Thymus (tissue), 11 donors: ENCODE results near the gene C19orf25. TPM values are rescaled to one million over a fixed set of nuclear protein-coding genes. Genes with fewer than 3 reads are reported as not detected.
"Not testable (repeated sequence)": the region's sequence is repeated elsewhere in the genome, so short reads cannot be mapped to it uniquely, and the experiment has no call there.

Experiments
- DNase-seq, 9 donors: peaks; one replicate each; pipeline ENCODE4 v3.0.0-alpha.2; 2013; ENCODE audit warnings: low spot score in 9 of 9, low read depth in 6 of 9, missing footprints in 1 of 9
- H3K27ac ChIP-seq, 2 donors: one replicate each; pipeline ENCODE4 v1.5.1; 2013; ENCODE audit warnings: control low read depth in 1 of 2, low read depth in 1 of 2, low read length in 1 of 2, mild to moderate bottlenecking in 1 of 2, moderate library complexity in 1 of 2
- H3K27me3 ChIP-seq, 2 donors: one replicate each; pipeline ENCODE4 v1.5.1; 2013; ENCODE audit warnings: low read length in 1 of 2; ENCODE audit not compliant: control insufficient read depth in 2 of 2, insufficient read depth in 1 of 2
- H3K36me3 ChIP-seq, 2 donors: one replicate each; pipeline ENCODE4 v1.5.1; 2013; ENCODE audit warnings: low read length in 1 of 2, mild to moderate bottlenecking in 1 of 2, moderate library complexity in 1 of 2; ENCODE audit not compliant: control insufficient read depth in 2 of 2, insufficient read depth in 2 of 2
- H3K4me1 ChIP-seq, 2 donors: one replicate each; pipeline ENCODE4 v1.5.1; 2013; ENCODE audit warnings: low read length in 2 of 2; ENCODE audit not compliant: control insufficient read depth in 2 of 2, insufficient read depth in 2 of 2
- H3K4me3 ChIP-seq, 2 donors: one replicate each; pipeline ENCODE4 v1.5.1; 2013; ENCODE audit warnings: low read length in 2 of 2, control low read depth in 1 of 2, mild to moderate bottlenecking in 1 of 2
- H3K9me3 ChIP-seq, 2 donors: one replicate each; pipeline ENCODE4 v1.5.1; 2013; ENCODE audit warnings: low read length in 1 of 2, mild to moderate bottlenecking in 1 of 2; ENCODE audit not compliant: control insufficient read depth in 2 of 2, insufficient read depth in 1 of 2
- WGBS: extraction: QIAGEN DNeasy Blood & Tissue Kit; methylation state at CpG from one replicate; pipeline ENCODE4 v1.1.7; 2013; 5-methylcytosine and 5-hydroxymethylcytosine counted together
- polyA plus RNA-seq: library from polyadenylated mRNA; stranded (reverse); fragments of 200-250 nt; gene quantifications from one replicate; pipeline ENCODE4 v1.2.3, GENCODE V29; 2013
- total RNA-seq: library from RNA; stranded (reverse); fragments of 120-200 nt; gene quantifications from one replicate; pipeline ENCODE4 v1.2.4, GENCODE V29; 2013
- donor health status: healthy.

Gene C19orf25
- total and polyA plus RNA-seq, 2 donors, result 22.8 to 38.1 TPM

DNA sequence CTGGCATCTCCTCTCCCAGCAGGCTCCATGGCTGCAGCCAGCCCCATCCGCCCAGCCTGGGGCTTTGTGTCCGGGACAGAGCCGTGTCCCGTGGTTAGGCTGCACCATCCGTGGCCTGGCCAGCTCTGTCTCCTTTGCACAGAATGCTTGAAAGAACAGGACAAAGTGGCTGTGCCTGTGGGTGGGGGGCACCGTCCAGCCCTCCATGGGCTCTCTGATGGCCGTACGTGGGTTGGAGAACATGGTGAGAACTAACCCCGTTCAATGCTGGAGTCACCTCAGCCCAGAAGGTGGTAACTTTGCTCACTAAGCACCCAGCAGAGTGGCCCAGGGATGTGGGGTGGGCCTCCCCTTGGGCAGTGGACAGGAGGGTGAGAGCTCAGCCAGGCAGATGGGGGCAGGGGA lies 38.0 kb downstream of the C19orf25 start:
- no peak for DNase-seq
- Histone ChIP-seq H3K4me3 (no peak overlapping the region), H3K36me3 (peaks cover 27 to 30% of the 10 kb centered on the region in 2 donors), H3K4me1 (peaks cover 7 to 17% of the 10 kb centered on the region in 2 donors), H3K27me3 (peaks cover 12 to 22% of the 10 kb centered on the region in 2 donors), H3K27ac (no peak overlapping the region), H3K9me3 (peaks cover 0 to 3% of the 10 kb centered on the region in 2 donors)
- 98% methylated on average over 9 of the region's 9 CpGs for WGBS

DNA sequence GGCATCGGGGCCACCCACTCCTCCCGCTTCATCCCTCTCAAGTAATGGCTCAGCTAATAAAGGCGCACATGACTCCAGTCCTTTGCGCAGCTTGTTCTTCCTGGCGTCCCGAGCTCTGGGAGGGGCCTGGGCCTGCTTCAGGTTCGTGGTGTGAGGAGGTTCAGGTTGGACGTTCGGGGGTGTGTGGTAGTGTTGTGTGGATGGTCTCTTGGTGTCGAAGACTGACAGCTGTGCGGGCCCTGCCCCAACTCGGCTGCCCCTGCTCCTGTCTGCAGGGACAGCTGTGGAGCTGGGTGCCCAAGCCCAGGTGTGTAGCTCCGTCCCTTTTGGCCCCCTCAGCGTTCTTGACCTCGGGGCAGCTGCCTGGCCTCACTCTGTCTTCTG lies 38.6 kb downstream of the C19orf25 start:
- H3K4me1 ChIP-seq, result peaks cover 7 to 17% of the 10 kb centered on the region in 2 donors
- H3K36me3 ChIP-seq, result peaks cover 30 to 33% of the 10 kb centered on the region in 2 donors
- peaks cover 6 to 16% of the 10 kb centered on the region in 2 donors for H3K27me3 ChIP-seq
- H3K9me3 ChIP-seq, result peaks cover 0 to 3% of the 10 kb centered on the region in 2 donors
- WGBS, result 96% methylated on average over 15 of the region's 15 CpGs
- no peak for DNase-seq
- no peak overlapping the region for H3K4me3 ChIP-seq
- no peak overlapping the region for H3K27ac ChIP-seq

DNA sequence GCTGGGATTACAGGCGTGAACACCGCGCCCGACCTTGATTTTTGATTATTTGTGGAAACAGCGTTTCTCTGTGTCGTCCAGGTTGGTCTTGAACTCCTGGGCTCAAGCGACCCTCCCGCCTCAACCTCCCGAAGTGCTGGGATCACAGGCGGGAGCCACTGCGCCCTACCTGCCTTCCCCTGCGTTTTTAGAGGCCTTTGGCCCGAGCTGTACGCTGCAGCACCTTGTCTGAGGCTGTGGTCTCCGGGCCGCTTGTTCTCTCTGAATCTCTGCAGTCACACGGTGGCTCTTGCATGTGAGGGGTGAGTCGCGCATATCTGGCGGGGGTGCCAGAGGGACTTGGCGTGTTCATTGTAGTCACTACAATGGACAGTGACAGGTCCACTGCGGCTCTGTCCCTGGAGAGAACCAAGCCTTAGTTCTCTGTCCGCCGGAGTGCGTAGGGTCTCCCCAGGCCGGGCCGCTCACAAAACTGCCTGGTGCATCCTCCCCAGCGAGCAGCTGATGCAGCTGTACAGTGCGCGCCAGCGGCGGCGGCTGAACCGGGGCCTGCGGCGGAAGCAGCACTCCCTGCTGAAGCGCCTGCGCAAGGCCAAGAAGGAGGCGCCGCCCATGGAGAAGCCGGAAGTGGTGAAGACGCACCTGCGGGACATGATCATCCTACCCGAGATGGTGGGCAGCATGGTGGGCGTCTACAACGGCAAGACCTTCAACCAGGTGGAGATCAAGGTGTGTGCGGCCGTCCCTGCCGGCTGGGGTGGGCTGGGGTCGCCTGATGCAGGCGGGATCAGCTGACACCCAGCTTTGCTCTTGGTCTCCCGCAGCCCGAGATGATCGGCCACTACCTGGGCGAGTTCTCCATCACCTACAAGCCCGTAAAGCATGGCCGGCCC lies 39.2 kb downstream of the C19orf25 start:
- Histone ChIP-seq H3K4me1 (peaks cover 7 to 14% of the 10 kb centered on the region in 2 donors), H3K4me3 (peak overlapping the region in 1 of 2 donors; percentile 96), H3K36me3 (peaks cover 32 to 38% of the 10 kb centered on the region in 2 donors)
- not testable (repeated sequence) for DNase-seq, H3K9me3 ChIP-seq, H3K27me3 ChIP-seq, H3K27ac ChIP-seq
- WGBS, result 94% methylated on average over 57 of the region's 57 CpGs

DNA sequence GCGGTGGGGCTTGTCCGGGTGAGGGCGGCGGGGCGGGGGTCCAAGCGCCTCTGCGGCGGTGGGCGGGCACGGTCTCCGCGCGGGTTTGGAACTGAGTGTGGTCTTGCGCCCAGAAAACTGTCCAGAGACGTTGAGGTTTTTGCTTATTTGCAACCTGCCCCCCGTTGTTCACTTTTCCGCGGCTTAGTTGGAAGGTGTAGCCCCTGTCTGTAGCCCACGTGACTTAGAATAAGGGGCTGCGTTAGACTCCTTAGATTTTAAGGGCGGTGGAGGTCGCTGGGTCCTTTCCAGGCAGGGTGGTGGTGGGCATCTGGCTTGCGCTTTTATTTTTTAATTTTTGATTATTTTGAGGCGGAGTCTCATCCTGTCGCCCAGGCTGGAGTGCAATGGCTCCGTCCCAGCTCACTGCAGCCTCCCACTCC lies 40.1 kb downstream of the C19orf25 start:
- H3K9me3 ChIP-seq, result peaks cover 0 to 2% of the 10 kb centered on the region in 2 donors
- H3K27ac ChIP-seq, result peak overlapping the region in 1 of 2 donors; percentile 89
- 2% methylated on average over 26 of the region's 26 CpGs for WGBS
- H3K4me3 ChIP-seq, result peak overlapping the region; percentile 74 to 96
- DNase-seq, result peak in 2 of 9 donors; percentile 10 to 24
- peaks cover 40 to 46% of the 10 kb centered on the region in 2 donors for H3K36me3 ChIP-seq
- H3K4me1 ChIP-seq, result peaks cover 7 to 12% of the 10 kb centered on the region in 2 donors
- H3K27me3 ChIP-seq, result peaks cover 0 to 2% of the 10 kb centered on the region in 2 donors

DNA sequence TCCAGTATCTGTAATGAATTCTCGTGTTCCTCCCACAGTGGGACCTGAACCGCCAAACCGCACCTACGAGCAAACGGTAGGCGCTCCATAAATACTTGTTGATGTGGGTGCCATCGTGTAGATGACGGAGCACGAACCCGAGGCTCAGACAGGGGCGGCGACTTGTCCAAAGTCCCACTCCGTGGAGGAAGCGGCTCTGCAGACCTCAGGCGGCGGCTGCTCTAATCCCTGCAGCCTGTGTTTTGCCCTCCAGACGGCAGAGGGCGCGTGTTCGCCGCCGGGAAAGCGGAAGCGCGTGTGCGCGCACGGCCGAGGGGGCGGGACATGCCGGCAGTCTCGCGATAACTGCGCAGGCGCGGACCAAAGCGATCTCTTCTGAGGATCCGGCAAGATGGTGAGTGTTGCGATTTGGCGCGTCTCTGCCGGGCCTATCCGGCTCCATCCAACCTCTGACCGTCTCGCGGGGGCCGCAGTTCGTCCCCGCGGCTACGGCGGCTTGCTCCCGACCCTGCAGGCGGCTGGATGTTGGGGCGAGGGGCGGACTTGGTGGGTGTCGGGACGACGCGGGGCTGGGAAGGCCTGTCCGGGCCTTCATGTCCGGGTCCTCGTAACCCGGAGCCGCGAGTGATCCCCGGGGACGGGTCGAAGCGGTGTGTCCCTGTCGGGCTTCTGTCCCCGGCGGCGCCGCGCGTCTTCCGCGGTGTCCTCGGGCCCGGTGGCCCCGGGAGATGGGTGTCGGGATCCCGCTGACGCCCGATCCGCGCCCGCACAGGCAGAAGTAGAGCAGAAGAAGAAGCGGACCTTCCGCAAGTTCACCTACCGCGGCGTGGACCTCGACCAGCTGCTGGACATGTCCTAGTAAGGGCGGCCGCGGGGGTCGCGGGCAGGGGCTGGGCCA lies 40.7 kb downstream of the C19orf25 start, which contains the start of gene RPS15:
Gene RPS15 (plus strand): TSS at position 362 of the 898 bp plus-strand sequence. CDS start 30 bp downstream, at position 392.
- H3K27me3 ChIP-seq, result no peaks in the 10 kb centered on the region
- H3K9me3 ChIP-seq, result no peaks in the 10 kb centered on the region
- H3K4me3 ChIP-seq, result peak within 1 kb of the TSS; percentile 74 to 96
- 2% methylated on average over 100 of the region's 100 CpGs for WGBS
- H3K4me1 ChIP-seq, result peaks cover 7 to 12% of the 10 kb centered on the region in 2 donors
- peak within 1 kb of the TSS; percentile 89 for H3K27ac ChIP-seq
- DNase-seq, result peak; percentile 90 to 98 (median 95)
- peaks cover 46 to 53% of the 10 kb centered on the region in 2 donors for H3K36me3 ChIP-seq

- no peak overlapping the region for H3K27ac ChIP-seq
- no peak for DNase-seq
- WGBS, result 87% methylated on average over 8 of the region's 8 CpGs
- H3K27me3 ChIP-seq, result no peaks in the 10 kb centered on the region
- peaks cover 53 to 60% of the 10 kb centered on the region in 2 donors for H3K36me3 ChIP-seq
- H3K4me1 ChIP-seq, result peaks cover 7 to 12% of the 10 kb centered on the region in 2 donors
- no peaks in the 10 kb centered on the region for H3K9me3 ChIP-seq
- H3K4me3 ChIP-seq, result peak overlapping the region in 1 of 2 donors; percentile 74
Measured at GRCh38 chr19:1437609-1438008, 41.4 kb downstream of the C19orf25 start.

DNA sequence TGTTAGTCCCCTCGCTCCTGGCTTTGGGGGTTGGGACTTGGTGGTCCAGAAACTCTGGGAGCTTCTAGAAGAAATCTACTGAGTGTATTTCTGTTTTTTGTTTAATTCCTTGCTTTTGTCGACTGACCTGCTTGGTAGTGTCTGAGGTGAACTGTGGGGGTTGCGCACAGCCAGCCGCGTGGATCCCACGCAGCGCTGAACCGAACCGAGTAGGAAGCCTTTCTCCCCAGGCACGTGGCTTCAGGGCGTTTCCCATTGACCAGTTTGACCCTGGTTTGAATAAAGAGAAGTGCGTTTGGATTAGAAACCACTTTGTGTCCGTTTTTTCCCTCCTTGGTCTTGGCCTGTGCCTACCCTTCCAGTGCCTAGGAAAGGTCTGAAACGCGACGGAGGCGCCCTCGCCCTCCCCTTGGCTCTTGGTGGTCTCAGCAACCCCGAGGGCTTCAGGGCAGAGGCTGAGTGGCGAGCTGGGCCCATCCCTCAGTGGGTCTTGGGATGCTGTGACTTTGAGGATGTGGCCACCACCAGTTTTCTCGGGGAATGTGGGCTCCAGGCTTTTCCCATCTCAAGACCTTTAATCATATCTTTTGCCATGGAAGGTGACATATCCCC lies 43.5 kb downstream of the C19orf25 start:
- no peak for DNase-seq
- H3K27me3 ChIP-seq, result no peaks in the 10 kb centered on the region
- 95% methylated on average over 21 of the region's 21 CpGs for WGBS
- H3K9me3 ChIP-seq, result no peaks in the 10 kb centered on the region
- no peak overlapping the region for H3K27ac ChIP-seq
- H3K36me3 ChIP-seq, result peaks cover 51 to 56% of the 10 kb centered on the region in 2 donors
- H3K4me1 ChIP-seq, result peaks cover 7 to 12% of the 10 kb centered on the region in 2 donors
- no peak overlapping the region for H3K4me3 ChIP-seq

GRCh38 chr19:1434577-1435060 lies 44.4 kb downstream of the C19orf25 start:
- DNase-seq, result no peak
- Histone ChIP-seq H3K9me3 (no peaks in the 10 kb centered on the region), H3K36me3 (peaks cover 51 to 56% of the 10 kb centered on the region in 2 donors), H3K4me1 (peaks cover 5 to 10% of the 10 kb centered on the region in 2 donors), H3K27ac (no peak overlapping the region), H3K4me3 (no peak overlapping the region), H3K27me3 (no peaks in the 10 kb centered on the region)
- 97% methylated on average over 39 of the region's 39 CpGs for WGBS
